ENCODE results near the gene RBMS3. TPM values are rescaled to one million over a fixed set of nuclear protein-coding genes. Genes with fewer than 3 reads are reported as not detected.

RBMS3 gene
- total RNA-seq, 2 experiments from 2014 or later, result 1.0 TPM; not detected in 1

DNA sequence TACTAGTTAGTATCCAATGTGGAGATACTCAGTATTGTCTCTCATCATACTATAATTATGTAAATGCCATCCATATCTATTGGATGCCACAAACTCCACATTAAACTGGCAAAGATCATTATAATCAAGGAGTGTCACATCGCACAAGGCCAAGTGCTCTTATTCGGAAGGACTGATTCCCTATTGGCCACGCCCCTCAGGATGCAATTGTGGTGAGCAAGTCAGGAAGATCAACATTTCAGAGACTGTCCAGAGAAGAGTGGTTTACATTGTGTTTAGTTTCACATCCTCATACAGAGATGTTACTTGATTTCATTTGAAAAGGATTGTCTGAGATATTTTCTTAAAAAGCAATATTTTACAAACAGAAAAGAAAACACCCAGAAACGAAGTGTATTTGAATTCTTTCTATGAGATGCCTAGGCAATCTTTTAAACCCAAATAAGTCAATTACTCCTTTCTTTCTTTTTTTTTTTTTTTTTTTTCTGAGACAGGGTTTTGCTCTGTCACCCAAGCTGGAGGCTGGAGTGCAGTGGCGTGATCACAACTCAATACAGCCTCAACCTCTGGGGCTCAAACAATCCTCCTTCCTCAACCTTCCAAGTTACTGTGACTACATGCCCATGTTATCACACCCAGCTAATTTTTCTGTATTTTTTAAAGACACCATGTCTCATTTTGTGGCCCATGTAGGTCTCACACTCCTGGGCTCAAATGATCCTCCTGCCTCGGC is 369.1 kb downstream of the RBMS3 start:
- no peak overlapping the region for H3K4me3 ChIP-seq (ENCODE audit: low read depth, low read length, poor library complexity, severe bottlenecking)
- ChIA-PET POLR2A (no interaction called here), CTCF (ENCODE audit: unreplicated experiment) (no interaction called here)
- no peak overlapping the region for H3K4me2 ChIP-seq (ENCODE audit: low read length)
- H2AFZ ChIP-seq (ENCODE audit: low read length), result no peak overlapping the region
- no peaks in the 10 kb centered on the region for H3K9me3 ChIP-seq (ENCODE audit: low read length)
- no peaks in the 10 kb centered on the region for H3K79me2 ChIP-seq (ENCODE audit: insufficient read depth, low read depth, low read length)
- H3K27ac ChIP-seq (ENCODE audit: low read depth, low read length, poor library complexity, severe bottlenecking), result no peak overlapping the region
- BruUV-seq (replicated peaks), result no TSS peak
- H3K4me1 ChIP-seq (ENCODE audit: insufficient read depth, low read length, poor library complexity, severe bottlenecking), result no peaks in the 10 kb centered on the region
- no peaks in the 10 kb centered on the region for H4K20me1 ChIP-seq (ENCODE audit: insufficient read depth, low read length)
- intact Hi-C loops (cut with micrococcal nuclease; ENCODE audit: unreplicated experiment), result no loop called here
- DNase-seq (ENCODE audit: low spot score), result no peak
- H3K36me3 ChIP-seq (ENCODE audit: insufficient read depth, low read length), result no peaks in the 10 kb centered on the region
- no peaks in the 10 kb centered on the region for H3K9me2 ChIP-seq (ENCODE audit: insufficient read depth, low read length)
- TF ChIP-seq EZH2phosphoT487 (IDR thresholded peaks at IDR 0.05; ENCODE audit: borderline replicate concordance, low read depth, low read length), result no peak
- TF ChIP-seq CTCF (conservative IDR thresholded peaks at IDR 0.05; ENCODE audit: low read length), result no peak

GRCh38 chr3:29653680-29654079 is 372.8 kb downstream of the RBMS3 start:
- Histone ChIP-seq H4K20me1 (ENCODE audit: insufficient read depth, low read length) (no peaks in the 10 kb centered on the region), H3K4me1 (ENCODE audit: insufficient read depth, low read length, poor library complexity, severe bottlenecking) (no peaks in the 10 kb centered on the region), H2AFZ (ENCODE audit: low read length) (no peak overlapping the region), H3K4me3 (ENCODE audit: low read depth, low read length, poor library complexity, severe bottlenecking) (no peak overlapping the region), H3K9me2 (ENCODE audit: insufficient read depth, low read length) (no peaks in the 10 kb centered on the region), H3K79me2 (ENCODE audit: insufficient read depth, low read depth, low read length) (no peaks in the 10 kb centered on the region), H3K4me2 (ENCODE audit: low read length) (no peak overlapping the region), H3K9me3 (ENCODE audit: low read length) (no peaks in the 10 kb centered on the region), H3K36me3 (ENCODE audit: insufficient read depth, low read length) (no peaks in the 10 kb centered on the region), H3K27ac (ENCODE audit: low read depth, low read length, poor library complexity, severe bottlenecking) (no peak overlapping the region)
- no peak for DNase-seq (ENCODE audit: low spot score)
- no peak for TF ChIP-seq CTCF (conservative IDR thresholded peaks at IDR 0.05; ENCODE audit: low read length)
- no peak for TF ChIP-seq EZH2phosphoT487 (IDR thresholded peaks at IDR 0.05; ENCODE audit: borderline replicate concordance, low read depth, low read length)
- ChIA-PET CTCF (ENCODE audit: unreplicated experiment) (no interaction called here), POLR2A (no interaction called here)
- intact Hi-C loops (cut with micrococcal nuclease; ENCODE audit: unreplicated experiment), result no loop called here
- BruUV-seq (replicated peaks), result no TSS peak

DNA sequence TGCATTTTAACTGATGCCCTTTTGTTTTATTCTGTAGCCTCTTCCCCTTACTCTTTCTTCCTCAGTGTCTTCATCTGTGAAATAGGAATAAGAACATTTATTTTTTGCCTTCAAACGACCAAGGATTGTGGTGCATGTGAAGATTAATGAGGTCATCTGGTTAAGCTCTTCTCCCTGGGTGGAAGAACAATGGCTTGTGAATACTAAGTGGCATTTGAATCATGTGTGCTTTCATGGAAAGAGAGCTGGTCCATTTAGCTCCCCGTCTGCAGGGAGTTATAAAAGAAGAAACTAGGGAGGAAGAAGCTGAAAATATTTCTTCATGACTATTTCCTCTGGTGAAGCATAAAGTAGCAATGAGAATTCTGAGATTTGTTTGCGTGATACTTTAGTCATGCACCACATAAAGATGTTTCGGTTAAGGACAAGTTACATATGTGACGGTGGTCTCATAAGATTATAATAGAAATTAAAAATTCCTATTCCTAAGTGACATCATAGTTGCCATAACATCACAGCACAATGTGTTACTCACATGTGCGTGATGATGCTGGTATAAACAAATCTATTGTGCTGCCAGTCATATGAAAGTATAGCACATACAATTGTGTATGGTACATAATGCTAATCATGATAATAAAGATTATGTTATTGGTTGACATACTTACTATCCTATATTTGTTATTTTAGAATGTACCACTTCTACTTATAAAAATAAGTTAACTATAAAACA is 374.3 kb downstream of the RBMS3 start:
- DNase-seq (ENCODE audit: low spot score), result no peak

More for the DNA sequence above, 374.3 kb downstream of the RBMS3 start:
- Histone ChIP-seq H3K36me3 (ENCODE audit: insufficient read depth, low read length) (no peaks in the 10 kb centered on the region), H3K4me2 (ENCODE audit: low read length) (no peak overlapping the region), H4K20me1 (ENCODE audit: insufficient read depth, low read length) (no peaks in the 10 kb centered on the region), H3K9me2 (ENCODE audit: insufficient read depth, low read length) (no peaks in the 10 kb centered on the region), H3K4me1 (ENCODE audit: insufficient read depth, low read length, poor library complexity, severe bottlenecking) (no peaks in the 10 kb centered on the region), H3K9me3 (ENCODE audit: low read length) (no peaks in the 10 kb centered on the region), H3K27ac (ENCODE audit: low read depth, low read length, poor library complexity, severe bottlenecking) (no peak overlapping the region), H3K79me2 (ENCODE audit: insufficient read depth, low read depth, low read length) (no peaks in the 10 kb centered on the region), H3K4me3 (ENCODE audit: low read depth, low read length, poor library complexity, severe bottlenecking) (no peak overlapping the region), H2AFZ (ENCODE audit: low read length) (no peak overlapping the region)
- POLR2A ChIA-PET, result interaction anchor here (0.6 to 0.7 kb wide), 2 partner anchors 72 to 183 kb away, joined by 3 read pairs; no protein-coding TSS in a partner anchor
- no peak for TF ChIP-seq CTCF (conservative IDR thresholded peaks at IDR 0.05; ENCODE audit: low read length)
- no peak for TF ChIP-seq EZH2phosphoT487 (IDR thresholded peaks at IDR 0.05; ENCODE audit: borderline replicate concordance, low read depth, low read length)
- no TSS peak for BruUV-seq (replicated peaks)
- CTCF ChIA-PET (ENCODE audit: unreplicated experiment), result no interaction called here
- intact Hi-C loops (cut with micrococcal nuclease; ENCODE audit: unreplicated experiment), result no loop called here

Data from OCI-LY7 (cell line).